Left lung (tissue), 10 donors: ENCODE results near the gene MKNK2. TPM values are rescaled to one million over a fixed set of nuclear protein-coding genes. Genes with fewer than 3 reads are reported as not detected.

ENCODE experiments used
- ATAC-seq: fragments of 200-7000 bp; cut with Tn5 transposase; one replicate; pipeline ENCODE4 v1.9.1; 2020; ENCODE audit warnings: moderate library complexity
- DNase-seq, 4 donors: peaks; one replicate each; pipeline ENCODE4 v3.0.0-alpha.2; 2013 to 2020
- H3K27ac ChIP-seq, 2 donors: fragments of 200-600 bp; sonication (generic) in 1 of 2; one replicate each; pipeline versions ENCODE4 v1.5.0 to v1.8.0; 2020 to 2021
- H3K27me3 ChIP-seq, 2 donors: fragments of 200-600 bp; sonication (generic) in 1 of 2; one replicate each; pipeline versions ENCODE4 v1.5.0 to v1.8.0; 2020 to 2021
- H3K36me3 ChIP-seq, 2 donors: fragments of 200-600 bp; sonication (generic) in 1 of 2; one replicate each; pipeline versions ENCODE4 v1.5.0 to v1.8.0; 2020 to 2021
- H3K4me1 ChIP-seq, 2 donors: fragments of 200-600 bp; one replicate each; pipeline ENCODE4 v1.8.0; 2021
- H3K4me3 ChIP-seq, 2 donors: fragments of 200-600 bp; sonication (generic) in 1 of 2; one replicate each; pipeline versions ENCODE4 v1.5.0 to v1.8.0; 2020 to 2021; ENCODE audit warnings: mild to moderate bottlenecking in 1 of 2
- H3K9me3 ChIP-seq, 2 donors: fragments of 200-600 bp; sonication (generic) in 1 of 2; one replicate each; pipeline versions ENCODE4 v1.5.0 to v1.8.0; 2020 to 2021
- CTCF ChIP-seq, 2 donors: fragments of 200-600 bp; sonication (generic) in 1 of 2; IDR thresholded peaks; one replicate each; pipeline versions ENCODE4 v1.5.0 to v1.8.0; 2021; ENCODE audit warnings: antibody characterized with exemption in 2 of 2
- intact Hi-C, 2 donors: fragments of 100-400 bp; cut with DNase I; formaldehyde crosslinking; loops; one replicate each; pipeline versions ENCODE4 v1.11.2 to v1.14.2; 2022
- polyA plus RNA-seq, 6 donors: library from polyadenylated mRNA; unstranded; fragments of 120-200 nt; gene quantifications; one replicate each; pipeline ENCODE4 v1.2.1, GENCODE V29; 2013; ENCODE audit not compliant: insufficient read length in 6 of 6
- total RNA-seq, 2 donors: library from RNA; stranded (reverse); fragmentation: NEBNext Ultra II Directional; extraction: Animal tissue kit (Norgen Biotek cat#: 25700); gene quantifications; one replicate each; pipeline ENCODE4 v1.2.1, GENCODE V29; 2021
- donor health status: DM: no; HTN: yes; CAD: no.
- donor health status: DM: no; HTN: no; CAD: no.

MKNK2 gene
- total and polyA plus RNA-seq, 8 donors = 59.3 to 291 (median 86.1) TPM

- no peak for DNase-seq
- intact Hi-C loops = no loop called here
Measured at GRCh38 chr19:2021453-2022140, 29.4 kb downstream of the MKNK2 start.

GRCh38 chr19:2018752-2019151 is 32.3 kb downstream of the MKNK2 start:
- Histone ChIP-seq H3K4me1 (peaks cover 0 to 18% of the 10 kb centered on the region in 2 donors), H3K27me3 (no peaks in the 10 kb centered on the region), H3K9me3 (no peaks in the 10 kb centered on the region), H3K36me3 (no peaks in the 10 kb centered on the region), H3K4me3 (no peak overlapping the region), H3K27ac (no peak overlapping the region)
- no peak for ATAC-seq
- intact Hi-C loops = loop anchor here in 1 of 2 donors (5.0 kb wide), 1 partner anchor 49 kb away; no protein-coding TSS in a partner anchor
- DNase-seq = no peak
- TF ChIP-seq CTCF (IDR thresholded peaks at IDR 0.05) = no peak

More at GRCh38 chr19:2021453-2022140, 29.4 kb downstream of the MKNK2 start:
- H3K9me3 ChIP-seq = peaks cover 0 to 4% of the 10 kb centered on the region in 2 donors
- H3K4me1 ChIP-seq = peaks cover 0 to 11% of the 10 kb centered on the region in 2 donors
- no peaks in the 10 kb centered on the region for H3K36me3 ChIP-seq
- H3K27me3 ChIP-seq = no peaks in the 10 kb centered on the region
- TF ChIP-seq CTCF (IDR thresholded peaks at IDR 0.05) = no peak
- peak overlapping the region in 1 of 2 donors; percentile 13 for H3K27ac ChIP-seq
- no peak overlapping the region for H3K4me3 ChIP-seq
- peak; percentile 77 for ATAC-seq

- Histone ChIP-seq H3K36me3 (no peaks in the 10 kb centered on the region), H3K4me1 (peaks cover 0 to 18% of the 10 kb centered on the region in 2 donors), H3K27ac (peak overlapping the region in 1 of 2 donors; percentile 45), H3K4me3 (peak overlapping the region in 1 of 2 donors; percentile 56), H3K9me3 (no peaks in the 10 kb centered on the region), H3K27me3 (no peaks in the 10 kb centered on the region)
- TF ChIP-seq CTCF (IDR thresholded peaks at IDR 0.05) = no peak
- peak; percentile 84 for ATAC-seq
- peak in 3 of 4 donors; percentile 54 to 83 (median 81) for DNase-seq
- intact Hi-C loops = loop anchor here in 1 of 2 donors (5.0 kb wide), 1 partner anchor 51 kb away; no protein-coding TSS in a partner anchor
Measured at GRCh38 chr19:2016041-2016807, 34.8 kb downstream of the MKNK2 start.

GRCh38 chr19:2015608-2015950 is 35.5 kb downstream of the MKNK2 start, which contains the start of gene BTBD2:
Gene BTBD2, minus strand, starts transcription at chr19:2015714. Its CDS starts 11 bp downstream, at chr19:2015703.
- no peaks in the 10 kb centered on the region for H3K27me3 ChIP-seq
- H3K4me1 ChIP-seq = peaks cover 0 to 21% of the 10 kb centered on the region in 2 donors
- ATAC-seq = peak; percentile 21
- H3K36me3 ChIP-seq = no peaks in the 10 kb centered on the region
- TF ChIP-seq CTCF (IDR thresholded peaks at IDR 0.05) = no peak
- peak in 3 of 4 donors; percentile 52 to 85 (median 67) for DNase-seq
- intact Hi-C loops = loop anchor here in 1 of 2 donors (5.0 kb wide), 1 partner anchor 52 kb away; no protein-coding TSS in a partner anchor
- H3K27ac ChIP-seq = peak within 1 kb of the TSS in 1 of 2 donors; percentile 65
- H3K9me3 ChIP-seq = no peaks in the 10 kb centered on the region
- H3K4me3 ChIP-seq = peak within 1 kb of the TSS; percentile 56
